Gastrocnemius medialis (tissue), 4 donors: ENCODE data around the gene TPO.

ENCODE experiments used
- CTCF ChIP-seq, 5 experiments: fragments of 450-650 bp in 3 of 5; fragments of 200-600 bp in 2 of 5; sonication (generic) in 2 of 5; IDR thresholded peaks in 4 of 5; conservative IDR thresholded peaks in 1 of 5; 1 replicate in 4 of 5; 2 replicates in 1 of 5; pipeline ENCODE4 v1.5.1; 2016 to 2019; ENCODE audit warnings: antibody characterized with exemption in 5 of 5, mild to moderate bottlenecking in 3 of 5, moderate library complexity in 3 of 5
- POLR2A ChIP-seq, 2 donors: fragments of 450-650 bp; IDR thresholded peaks; one replicate each; pipeline ENCODE4 v1.6.1; 2017; ENCODE audit warnings: antibody characterized with exemption in 2 of 2, mild to moderate bottlenecking in 2 of 2, moderate library complexity in 2 of 2

DNA sequence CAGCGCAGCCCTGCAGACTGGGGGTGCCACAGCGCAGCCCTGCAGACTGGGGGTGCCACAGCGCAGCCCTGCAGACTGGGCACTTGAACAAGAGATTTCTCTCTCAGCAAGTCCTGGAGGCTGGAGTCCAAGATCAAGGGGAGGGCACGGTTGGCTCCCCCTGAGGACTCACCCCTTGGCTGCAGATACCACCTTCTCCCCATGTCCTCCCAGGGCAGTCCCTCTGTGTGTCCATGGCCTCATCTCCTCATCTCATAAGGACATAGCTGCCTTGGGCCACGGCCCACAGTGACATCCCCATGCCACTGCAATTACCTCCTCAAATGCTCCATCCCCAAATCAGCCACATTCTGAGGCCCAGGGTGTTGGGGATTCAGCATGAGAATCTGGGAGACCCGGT, 98.2 kb downstream of the TPO start:
- TF ChIP-seq CTCF (IDR thresholded peaks at IDR 0.05 in 4 of 5, conservative IDR thresholded peaks at IDR 0.05 in 1 of 5), result no peak
- no peak for TF ChIP-seq POLR2A (IDR thresholded peaks at IDR 0.05)
